Neural cell (in vitro differentiated cells): ENCODE measurements around the gene ADAMTS19. TPM values are rescaled to one million over a fixed set of nuclear protein-coding genes. Genes with fewer than 3 reads are reported as not detected.

ENCODE experiments used
- H2AFZ ChIP-seq: fragments of 200-600, 300-800 bp; sonication (generic), shearing (Covaris generic); 2 replicates; pipeline ENCODE4 v1.6.0; 2014; ENCODE audit warnings: low read depth, mild to moderate bottlenecking, antibody characterized with exemption, low read length, moderate library complexity
- H3F3A ChIP-seq: fragments of 200-600 bp; shearing (Covaris generic); 2 replicates; pipeline ENCODE4 v1.6.1; 2016; ENCODE audit warnings: mild to moderate bottlenecking, moderate library complexity, mixed read lengths, antibody characterized with exemption, low read length; ENCODE audit not compliant: insufficient read depth, poor library complexity, severe bottlenecking
- H3K27ac ChIP-seq: fragments of 200-600, 300-800 bp; sonication (generic), shearing (Covaris generic); 2 replicates; pipeline ENCODE4 v1.5.1; 2014; ENCODE audit warnings: mild to moderate bottlenecking, low read length, moderate library complexity
- H3K27me3 ChIP-seq: fragments of 300-800, 200-600 bp; sonication (generic), shearing (Covaris generic); 2 replicates; pipeline ENCODE4 v1.6.0; 2014; ENCODE audit warnings: mild to moderate bottlenecking, low read depth, low read length, moderate library complexity; ENCODE audit not compliant: insufficient read depth
- H3K36me3 ChIP-seq: fragments of 300-800, 200-600 bp; sonication (generic), shearing (Covaris generic); 2 replicates; pipeline ENCODE4 v1.5.1; 2014; ENCODE audit warnings: mild to moderate bottlenecking, antibody characterized with exemption, low read length, moderate library complexity; ENCODE audit not compliant: insufficient read depth
- H3K4me2 ChIP-seq: fragments of 300-800, 200-600 bp; sonication (generic), shearing (Covaris generic); 2 replicates; pipeline ENCODE4 v1.6.0; 2014; ENCODE audit warnings: mild to moderate bottlenecking, low read length
- H3K4me3 ChIP-seq: fragments of 300-800, 200-600 bp; sonication (generic), shearing (Covaris generic); 2 replicates; pipeline ENCODE4 v1.5.1; 2014; ENCODE audit warnings: mild to moderate bottlenecking, low read length, moderate library complexity
- H3K79me2 ChIP-seq: fragments of 200-600 bp; shearing (Covaris generic); replicated peaks from 2 replicates; pipeline ENCODE4 v1.6.0; 2014; ENCODE audit warnings: mild to moderate bottlenecking, low read length, moderate library complexity; ENCODE audit not compliant: insufficient read depth
- H3K9ac ChIP-seq: fragments of 300-800, 200-600 bp; sonication (generic), shearing (Covaris generic); 2 replicates; pipeline ENCODE4 v1.6.1; 2016; ENCODE audit warnings: mild to moderate bottlenecking, low read length, mixed read lengths
- H3K9me2 ChIP-seq: fragments of 200-600 bp; shearing (Covaris generic); 2 replicates; pipeline ENCODE4 v1.6.1; 2016; ENCODE audit warnings: mild to moderate bottlenecking, low read length, mixed read lengths; ENCODE audit not compliant: insufficient read depth
- H3K9me3 ChIP-seq: fragments of 200-600, 300-800 bp; sonication (generic), shearing (Covaris generic); 2 replicates; pipeline ENCODE4 v1.6.1; 2016; ENCODE audit warnings: mild to moderate bottlenecking, mixed run types, low read length, moderate library complexity, mixed read lengths
- H4K20me1 ChIP-seq: fragments of 200-600 bp; shearing (Covaris generic); 2 replicates; pipeline ENCODE4 v1.6.1; 2016; ENCODE audit warnings: mild to moderate bottlenecking, mixed run types; ENCODE audit not compliant: insufficient read depth
- CTCF ChIP-seq: fragments of 450-650 bp; IDR thresholded peaks from 2 replicates; pipeline ENCODE4 v1.5.1; 2014; ENCODE audit warnings: antibody characterized with exemption, mild to moderate bottlenecking, moderate library complexity; ENCODE audit not compliant: poor library complexity, severe bottlenecking
- EP300 ChIP-seq: fragments of 450-650 bp; conservative IDR thresholded peaks from 2 replicates; pipeline ENCODE4 v1.6.1; 2014; ENCODE audit warnings: antibody characterized with exemption, mild to moderate bottlenecking, moderate library complexity; ENCODE audit not compliant: poor library complexity, severe bottlenecking
- EZH2 ChIP-seq: fragments of 200-600, 300-800 bp; shearing (Covaris generic), sonication (generic); IDR thresholded peaks from 2 replicates; pipeline ENCODE4 v1.6.1; 2014; ENCODE audit warnings: antibody characterized with exemption, low read length, borderline replicate concordance, mild to moderate bottlenecking; ENCODE audit not compliant: insufficient read depth, poor library complexity, severe bottlenecking
- MXI1 ChIP-seq: fragments of 450-650 bp; conservative IDR thresholded peaks from 2 replicates; pipeline ENCODE4 v1.6.1; 2014; ENCODE audit warnings: antibody characterized with exemption, mild to moderate bottlenecking; ENCODE audit not compliant: poor library complexity, severe bottlenecking
- POLR2AphosphoS5 ChIP-seq: IDR thresholded peaks from 2 replicates; pipeline ENCODE4 v1.6.1; 2012
- RAD21 ChIP-seq: fragments of 450-650 bp; conservative IDR thresholded peaks from 2 replicates; pipeline ENCODE4 v1.6.1; 2014; ENCODE audit warnings: antibody characterized with exemption, mild to moderate bottlenecking, moderate library complexity
- REST ChIP-seq: IDR thresholded peaks from 2 replicates; pipeline ENCODE4 v1.6.1; 2012; ENCODE audit warnings: borderline replicate concordance
- SMC3 ChIP-seq: fragments of 450-650 bp; conservative IDR thresholded peaks from 2 replicates; pipeline ENCODE4 v1.6.1; 2014; ENCODE audit warnings: antibody characterized with exemption, mild to moderate bottlenecking, moderate library complexity; ENCODE audit not compliant: poor library complexity
- TAF1 ChIP-seq: IDR thresholded peaks from 2 replicates; pipeline ENCODE4 v1.6.1; 2012; ENCODE audit warnings: low read depth
- polyA plus RNA-seq: library from polyadenylated mRNA; depleted of rRNA; stranded (reverse); fragments of >200 nt; gene quantifications from 2 replicates; pipeline ENCODE4 v1.2.3, GENCODE V29; 2014

The ADAMTS19 gene
- polyA plus RNA-seq, 1 donor from 2014 or later = 0.12 TPM

DNA sequence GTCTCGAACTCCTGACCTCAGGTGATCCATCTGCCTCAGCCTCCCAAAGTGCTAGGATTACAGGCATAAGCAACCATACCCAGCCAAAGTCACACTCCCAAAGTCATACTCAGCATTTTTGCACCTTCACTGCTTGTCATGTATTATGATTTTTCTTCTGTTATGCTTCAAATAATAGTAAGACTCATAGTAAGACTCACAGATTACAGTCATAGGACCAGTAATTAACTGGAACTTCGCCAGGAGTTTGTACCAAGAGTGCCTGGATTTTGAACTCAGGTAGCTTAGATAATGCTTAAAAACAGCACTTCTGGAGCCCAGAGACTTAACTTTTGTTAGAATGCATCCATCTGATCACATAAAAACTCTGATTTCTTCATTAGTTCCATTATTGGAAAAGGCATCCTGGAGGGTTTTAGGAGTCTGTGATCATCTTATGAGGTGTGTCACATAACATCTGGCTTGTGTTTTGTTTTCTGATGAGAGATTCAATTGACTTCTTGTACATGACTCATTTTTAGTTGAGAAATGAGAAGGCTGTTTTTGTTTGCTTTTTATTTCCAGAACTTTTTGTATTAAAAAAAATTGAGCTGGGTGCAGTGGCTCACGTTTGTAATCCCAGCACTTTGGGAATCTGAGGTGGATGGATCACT, 131.5 kb downstream of the ADAMTS19 start:
- Histone ChIP-seq H3K9ac (no peak overlapping the region), H3K79me2 (no peaks in the 10 kb centered on the region), H3K4me2 (no peak overlapping the region), H3K9me2 (no peaks in the 10 kb centered on the region), H4K20me1 (no peaks in the 10 kb centered on the region), H3K9me3 (no peaks in the 10 kb centered on the region), H3K27ac (no peak overlapping the region), H2AFZ (no peak overlapping the region), H3K27me3 (no peaks in the 10 kb centered on the region), H3F3A (no peaks in the 10 kb centered on the region), H3K4me3 (no peak overlapping the region), H3K36me3 (no peaks in the 10 kb centered on the region)
- TF ChIP-seq SMC3 = no peak
- TF ChIP-seq MXI1 = no peak
- TF ChIP-seq RAD21 = no peak
- no peak for TF ChIP-seq TAF1
- no peak for TF ChIP-seq EP300
- no peak for TF ChIP-seq CTCF
- TF ChIP-seq REST = no peak
- no peak for TF ChIP-seq POLR2AphosphoS5
- no peak for TF ChIP-seq EZH2

DNA sequence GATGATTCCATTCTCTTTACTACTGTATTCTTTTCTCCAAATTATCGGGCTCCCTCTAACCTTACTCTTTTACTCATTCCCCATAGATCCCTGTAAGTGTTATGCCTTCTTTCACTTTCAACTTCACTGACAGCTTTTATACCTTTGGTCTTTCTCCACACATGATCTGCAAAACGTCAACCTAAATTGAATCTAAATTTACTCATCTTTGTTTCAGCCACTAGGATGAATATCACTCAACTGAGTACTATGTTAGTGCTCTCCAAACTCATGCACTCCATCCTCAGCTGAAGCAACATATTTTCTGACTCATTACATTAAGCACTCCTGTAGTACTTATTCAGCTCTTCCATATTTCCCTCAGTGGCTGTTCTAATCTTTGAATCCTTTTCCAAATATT, 133.4 kb downstream of the ADAMTS19 start:
- TF ChIP-seq POLR2AphosphoS5 (no peak), SMC3 (no peak), EZH2 (no peak), RAD21 (no peak), CTCF (no peak), MXI1 (no peak), TAF1 (no peak), REST (no peak), EP300 (no peak)
- Histone ChIP-seq H4K20me1 (no peaks in the 10 kb centered on the region), H3K79me2 (no peaks in the 10 kb centered on the region), H2AFZ (no peak overlapping the region), H3K27ac (no peak overlapping the region), H3K9me3 (no peaks in the 10 kb centered on the region), H3K4me3 (no peak overlapping the region), H3F3A (no peaks in the 10 kb centered on the region), H3K4me2 (no peak overlapping the region), H3K27me3 (no peaks in the 10 kb centered on the region), H3K36me3 (no peaks in the 10 kb centered on the region), H3K9ac (no peak overlapping the region), H3K9me2 (no peaks in the 10 kb centered on the region)
